Ovary (tissue), 9 donors: Measurements from ENCODE around the gene DNAI2. TPM values are rescaled to one million over a fixed set of nuclear protein-coding genes. Genes with fewer than 3 reads are reported as not detected.

ENCODE experiments used
- DNase-seq, 5 donors: peaks; one replicate each; pipeline ENCODE4 v3.0.0-alpha.2; 2019 to 2020
- H3K27ac ChIP-seq, 2 donors: fragments of 200-600 bp; one replicate each; pipeline versions ENCODE4 v1.5.1 to v1.8.0; 2019 to 2022
- H3K27me3 ChIP-seq: fragments of 200-600 bp; one replicate; pipeline ENCODE4 v1.8.0; 2022
- H3K36me3 ChIP-seq: fragments of 200-600 bp; sonication (generic); one replicate; pipeline ENCODE4 v1.5.1; 2019
- H3K4me1 ChIP-seq: one replicate; pipeline ENCODE4 v1.8.1; 2013; ENCODE audit warnings: mild to moderate bottlenecking, moderate library complexity; ENCODE audit not compliant: insufficient read depth
- H3K4me3 ChIP-seq: fragments of 200-600 bp; sonication (generic); one replicate; pipeline ENCODE4 v1.5.1; 2017
- H3K9me3 ChIP-seq, 2 donors: fragments of 200-600 bp in 1 of 2; sonication (generic) in 1 of 2; one replicate each; pipeline versions ENCODE4 v1.5.1 to v1.8.1; 2013 to 2019; ENCODE audit warnings: mild to moderate bottlenecking in 1 of 2, moderate library complexity in 1 of 2
- CTCF ChIP-seq, 3 donors: fragments of 450-650 bp in 2 of 3; fragments of 200-600 bp in 1 of 3; IDR thresholded peaks; one replicate each; pipeline versions ENCODE4 v1.5.1 to v1.8.0; 2016 to 2022; ENCODE audit warnings: antibody characterized with exemption in 3 of 3, mild to moderate bottlenecking in 1 of 3
- EP300 ChIP-seq: sonication (generic); formaldehyde crosslinking; IDR thresholded peaks from one replicate; pipeline ENCODE4 v1.6.1; 2017; ENCODE audit warnings: antibody characterized with exemption
- POLR2A ChIP-seq: fragments of 450-650 bp; IDR thresholded peaks from one replicate; pipeline ENCODE4 v1.6.1; 2017; ENCODE audit warnings: antibody characterized with exemption, mild to moderate bottlenecking, moderate library complexity
- WGBS, 3 donors: extraction: QIAGEN DNeasy Blood & Tissue Kit in 1 of 3; methylation state at CpG; one replicate each; pipeline versions ENCODE4 v1.1.5 to v1.1.7; 2013 to 2017; 5-methylcytosine and 5-hydroxymethylcytosine counted together
- intact Hi-C, 4 donors: fragments of 100-400 bp; cut with DNase I; formaldehyde crosslinking; loops; one replicate each; pipeline versions ENCODE4 v1.11.0 to v1.15.1; 2022 to 2023
- polyA plus RNA-seq, 2 donors: library from polyadenylated mRNA; stranded (reverse); fragments of 200-250 nt in 1 of 2; fragments of 350-450 nt in 1 of 2; fragmentation: Illumina TruSeq in 1 of 2; extraction: RNeasy Lipid Tissue Mini Kit (QIAGEN cat#74804) in 1 of 2; gene quantifications; one replicate each; pipeline ENCODE4 v1.2.3, GENCODE V29; 2013 to 2014
- total RNA-seq, 7 donors: library from RNA; depleted of rRNA in 2 of 7; stranded (reverse); fragments of >200 nt in 2 of 7; fragmentation: NEBNext Ultra II Directional in 3 of 7; extraction: Animal tissue kit (Norgen Biotek cat#: 25700) in 3 of 7; gene quantifications; one replicate each; pipeline versions ENCODE4 v1.1.0 to v1.2.4, GENCODE V29; 2016 to 2023
- donor health status: DM: no; HTN: no; CAD: no; lungs with moderate emphysema.
- donor health status: DM: no; HTN: no; CAD: no.
- donor health status: Bipolar disorder and iron deficiency.
- donor health status: DM: yes; HTN: yes; CAD: no.
- donor health status: DM: no; HTN: no; CAD: no.
- donor health status: DM: yes; HTN: yes; CAD: no.

Gene DNAI2
- total and polyA plus RNA-seq, 9 donors = 0.07 to 12.2 (median 0.66) TPM; not detected in 3

- H3K4me3 ChIP-seq = no peak overlapping the region
- intact Hi-C loops = no loop called here
- DNase-seq = no peak
- WGBS, 3 donors = 89 to 98% (median 98%) methylated on average over 1 of the region's 1 CpG
- peak overlapping the region; percentile 14 to 64 for H3K27ac ChIP-seq
- no peaks in the 10 kb centered on the region for H3K36me3 ChIP-seq
- H3K9me3 ChIP-seq = no peaks in the 10 kb centered on the region
- no peaks in the 10 kb centered on the region for H3K4me1 ChIP-seq
- TF ChIP-seq POLR2A (no peak), EP300 (no peak), CTCF (IDR thresholded peaks at IDR 0.05) (no peak)
- H3K27me3 ChIP-seq = no peaks in the 10 kb centered on the region
Observed at GRCh38 chr17:74234486-74234885, 39.5 kb upstream of the DNAI2 start.

GRCh38 chr17:74235040-74235581, 38.9 kb upstream of the DNAI2 start:
- Histone ChIP-seq H3K27me3 (no peaks in the 10 kb centered on the region), H3K9me3 (no peaks in the 10 kb centered on the region), H3K36me3 (no peaks in the 10 kb centered on the region), H3K27ac (peak overlapping the region; percentile 14 to 64), H3K4me3 (no peak overlapping the region), H3K4me1 (no peaks in the 10 kb centered on the region)
- DNase-seq = no peak
- intact Hi-C loops = no loop called here
- 30 to 39% (median 34%) methylated on average over 19 of the region's 19 CpGs for WGBS, 3 donors
- TF ChIP-seq CTCF (IDR thresholded peaks at IDR 0.05) (no peak), EP300 (no peak), POLR2A (no peak)

DNA sequence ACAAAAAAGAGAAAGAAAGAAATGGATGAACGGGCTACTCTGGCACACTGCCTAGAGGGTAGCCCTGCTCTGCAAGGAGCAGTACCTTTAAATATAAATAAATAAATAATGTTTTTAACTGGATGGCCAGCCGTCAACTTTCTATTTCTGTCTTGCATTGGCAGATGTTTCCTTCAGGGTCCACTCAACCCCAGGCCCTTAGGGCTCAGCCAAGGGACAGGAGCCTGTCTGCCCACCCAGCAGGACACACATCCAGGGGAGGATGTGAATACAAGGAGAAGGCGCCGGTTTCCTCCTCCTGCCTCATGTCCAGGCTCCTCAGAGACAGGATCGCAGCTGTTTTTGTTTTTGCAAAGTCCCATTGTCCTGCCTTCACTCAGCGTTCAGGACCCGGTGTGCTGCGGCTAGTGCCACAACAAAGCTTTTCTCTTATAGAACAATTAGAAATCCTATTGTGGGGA, 38.1 kb upstream of the DNAI2 start:
- DNase-seq = no peak
- no peaks in the 10 kb centered on the region for H3K36me3 ChIP-seq
- H3K27me3 ChIP-seq = no peaks in the 10 kb centered on the region
- no peak overlapping the region for H3K4me3 ChIP-seq
- no peaks in the 10 kb centered on the region for H3K4me1 ChIP-seq
- no peak overlapping the region for H3K27ac ChIP-seq
- no peaks in the 10 kb centered on the region for H3K9me3 ChIP-seq
- TF ChIP-seq EP300 (no peak), POLR2A (no peak), CTCF (IDR thresholded peaks at IDR 0.05) (no peak)
- intact Hi-C loops = no loop called here
- 53 to 64% (median 60%) methylated on average over 8 of the region's 8 CpGs for WGBS, 3 donors

GRCh38 chr17:74237321-74237720, 36.7 kb upstream of the DNAI2 start:
- Histone ChIP-seq H3K4me3 (no peak overlapping the region), H3K36me3 (no peaks in the 10 kb centered on the region), H3K27me3 (no peaks in the 10 kb centered on the region), H3K27ac (no peak overlapping the region), H3K4me1 (peaks cover 5% of the 10 kb centered on the region), H3K9me3 (no peaks in the 10 kb centered on the region)
- no peak for DNase-seq
- no peak for TF ChIP-seq CTCF (IDR thresholded peaks at IDR 0.05)
- no peak for TF ChIP-seq EP300
- TF ChIP-seq POLR2A = no peak
- intact Hi-C loops = no loop called here
- 87 to 93% (median 88%) methylated on average over 12 of the region's 12 CpGs for WGBS, 3 donors
